Muscle layer of duodenum (tissue), 2 donors: ENCODE measurements around the gene CEP78.

Source experiments
- H3K27ac ChIP-seq: one replicate; pipeline ENCODE4 v1.7.0; 2013; ENCODE audit warnings: mild to moderate bottlenecking, low read length
- H3K27me3 ChIP-seq: one replicate; pipeline ENCODE4 v1.7.0; 2013; ENCODE audit warnings: low read depth, mild to moderate bottlenecking, control low read depth, low read length
- H3K36me3 ChIP-seq, 2 donors: one replicate each; pipeline ENCODE4 v1.7.0; 2013; ENCODE audit warnings: low read length in 2 of 2, control low read depth in 1 of 2, mild to moderate bottlenecking in 1 of 2; ENCODE audit not compliant: insufficient read depth in 2 of 2, control insufficient read depth in 1 of 2
- H3K4me1 ChIP-seq, 2 donors: one replicate each; pipeline ENCODE4 v1.7.0; 2013; ENCODE audit warnings: low read length in 2 of 2, mild to moderate bottlenecking in 2 of 2, control low read depth in 1 of 2, moderate library complexity in 1 of 2; ENCODE audit not compliant: insufficient read depth in 2 of 2, control insufficient read depth in 1 of 2
- H3K4me3 ChIP-seq, 2 donors: one replicate each; pipeline ENCODE4 v1.7.0; 2013; ENCODE audit warnings: low read length in 2 of 2, low read depth in 1 of 2, mild to moderate bottlenecking in 1 of 2
- H3K9me3 ChIP-seq, 2 donors: one replicate each; pipeline ENCODE4 v1.7.0; 2013; ENCODE audit warnings: low read length in 2 of 2, control low read depth in 1 of 2, mild to moderate bottlenecking in 1 of 2; ENCODE audit not compliant: control insufficient read depth in 1 of 2
- donor health status: healthy.

CEP78 gene

GRCh38 chr9:78296893-78297671, 61.2 kb downstream of the CEP78 start, which contains the start of gene PSAT1:
Gene PSAT1, plus strand, starts transcription at chr9:78297125. Its CDS starts 86 bp downstream, at chr9:78297211.
- Histone ChIP-seq H3K9me3 (no peaks in the 10 kb centered on the region), H3K27me3 (no peaks in the 10 kb centered on the region), H3K4me1 (peaks cover 0 to 28% of the 10 kb centered on the region in 2 donors), H3K27ac (no peak within 1 kb of the TSS), H3K4me3 (peak within 1 kb of the TSS; percentile 67 to 93), H3K36me3 (peaks cover 0 to 4% of the 10 kb centered on the region in 2 donors)

GRCh38 chr9:78297672-78297961, 61.7 kb downstream of the CEP78 start:
- Histone ChIP-seq H3K4me1 (peaks cover 0 to 28% of the 10 kb centered on the region in 2 donors), H3K27ac (no peak overlapping the region), H3K36me3 (peaks cover 0 to 5% of the 10 kb centered on the region in 2 donors), H3K27me3 (no peaks in the 10 kb centered on the region), H3K9me3 (no peaks in the 10 kb centered on the region), H3K4me3 (peak overlapping the region; percentile 67 to 93)

DNA sequence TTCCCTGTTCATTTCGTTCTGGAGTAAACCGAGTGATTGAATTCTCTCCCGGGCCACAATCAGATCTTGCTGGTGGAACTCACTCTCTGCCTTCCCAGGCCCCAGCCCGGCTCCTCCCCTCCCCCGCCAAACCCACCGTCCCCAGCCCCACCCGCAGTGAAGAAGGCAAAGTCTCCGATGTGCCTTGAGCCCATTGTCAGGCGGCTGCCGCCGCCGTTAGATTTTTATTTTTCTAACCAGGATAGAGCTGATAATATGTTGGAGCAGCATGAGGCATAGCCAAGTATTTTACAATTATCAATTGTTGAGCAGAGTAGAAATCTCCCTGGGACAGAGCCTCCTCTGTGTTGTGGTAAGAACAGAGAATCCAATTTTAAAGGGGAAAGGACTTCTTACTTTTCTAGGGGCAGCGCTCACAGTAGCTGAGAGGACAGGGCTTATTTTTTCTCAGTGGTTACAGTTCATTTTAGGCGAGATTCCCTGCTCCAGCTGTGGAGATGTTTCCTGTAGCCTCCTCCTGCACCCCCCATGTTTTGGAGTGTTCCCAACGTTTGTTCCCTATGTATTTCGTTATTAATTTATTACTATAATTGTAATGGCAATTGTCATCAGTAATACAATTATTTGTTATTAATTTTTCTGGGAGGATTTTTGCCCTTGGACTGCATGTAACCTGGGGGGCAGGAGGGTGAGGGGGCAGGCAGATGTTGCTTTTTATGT, 62.3 kb downstream of the CEP78 start:
- Histone ChIP-seq H3K27me3 (no peaks in the 10 kb centered on the region), H3K4me3 (peak overlapping the region; percentile 67 to 93), H3K9me3 (no peaks in the 10 kb centered on the region), H3K27ac (no peak overlapping the region), H3K4me1 (peaks cover 0 to 28% of the 10 kb centered on the region in 2 donors), H3K36me3 (peaks cover 0 to 5% of the 10 kb centered on the region in 2 donors)

DNA sequence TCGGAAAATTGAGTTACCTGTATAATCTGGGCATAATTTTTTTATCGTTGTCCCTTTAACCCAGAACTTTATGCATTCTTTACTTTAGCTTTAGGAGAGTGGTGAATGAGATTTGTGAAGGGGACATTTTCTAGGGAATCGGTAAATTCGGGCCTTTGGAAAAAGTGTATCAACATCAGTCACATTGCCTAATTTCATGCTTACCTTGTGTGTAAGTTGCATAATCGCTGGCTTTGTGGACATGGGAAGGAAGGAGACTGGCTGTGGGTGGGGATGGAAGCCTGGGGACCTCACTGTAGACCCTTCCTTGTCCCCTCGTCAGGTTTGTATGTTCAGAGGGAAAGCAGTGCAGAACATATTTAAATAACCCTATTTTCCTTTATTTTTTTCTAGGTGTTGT, 64.3 kb downstream of the CEP78 start:
- Histone ChIP-seq H3K27ac (no peak overlapping the region), H3K36me3 (peaks cover 0 to 5% of the 10 kb centered on the region in 2 donors), H3K4me1 (peaks cover 0 to 28% of the 10 kb centered on the region in 2 donors), H3K4me3 (no peak overlapping the region), H3K9me3 (no peaks in the 10 kb centered on the region), H3K27me3 (no peaks in the 10 kb centered on the region)

DNA sequence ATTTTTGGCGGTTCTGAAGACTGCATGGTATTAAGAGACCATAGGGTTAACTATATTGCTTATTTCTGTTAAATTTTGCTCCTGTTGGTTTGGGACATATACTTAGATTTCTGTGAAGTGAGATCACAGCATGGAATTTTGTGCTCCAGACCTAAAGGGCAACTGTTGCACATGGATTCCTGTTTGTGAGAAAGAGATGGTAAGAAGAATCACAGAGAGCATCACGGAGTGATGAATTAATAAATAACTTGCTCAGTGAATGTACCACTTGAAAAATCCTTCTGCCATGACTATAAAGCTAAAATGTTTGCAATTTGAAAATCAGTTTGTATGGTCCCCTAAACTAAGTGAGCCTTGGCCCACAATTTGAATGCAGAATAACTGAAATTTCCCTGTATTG, 65.6 kb downstream of the CEP78 start:
- H3K4me3 ChIP-seq = no peak overlapping the region
- H3K27ac ChIP-seq = no peak overlapping the region
- peaks cover 0 to 18% of the 10 kb centered on the region in 2 donors for H3K4me1 ChIP-seq
- peaks cover 0 to 5% of the 10 kb centered on the region in 2 donors for H3K36me3 ChIP-seq
- H3K27me3 ChIP-seq = no peaks in the 10 kb centered on the region
- H3K9me3 ChIP-seq = no peaks in the 10 kb centered on the region

DNA sequence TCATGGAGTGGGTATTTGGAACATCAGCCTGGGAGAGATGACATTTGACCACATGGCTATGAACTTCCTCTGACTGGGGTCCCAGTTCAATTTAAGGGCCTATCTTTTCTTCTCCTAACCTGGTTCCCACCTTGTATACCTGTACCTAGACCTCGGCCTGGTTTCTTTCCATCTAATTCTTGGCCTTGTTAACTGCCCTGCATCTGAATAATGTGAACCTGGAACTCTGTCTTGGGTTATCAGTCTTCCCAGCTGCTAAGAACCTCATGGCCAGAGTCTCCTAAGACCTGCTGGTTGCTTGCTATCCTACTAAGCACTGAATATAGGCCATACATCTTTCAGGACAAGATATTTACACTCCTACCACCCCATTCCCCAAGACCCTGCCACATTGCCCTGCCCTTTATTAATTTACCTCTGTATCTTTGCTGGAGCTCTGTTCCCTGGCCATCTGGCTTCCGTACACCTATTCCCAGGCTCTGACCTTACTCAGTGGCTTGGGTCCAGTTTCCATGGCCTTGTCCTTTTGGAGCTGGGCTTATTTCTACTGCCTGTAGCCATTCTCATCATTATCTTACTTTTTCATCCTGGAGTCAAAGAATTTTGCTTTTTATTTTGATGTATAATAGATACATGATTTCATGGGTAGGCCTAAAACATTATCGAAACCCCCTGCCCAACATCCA, 67.6 kb downstream of the CEP78 start:
- H3K4me3 ChIP-seq = no peak overlapping the region
- H3K27ac ChIP-seq = no peak overlapping the region

DNA sequence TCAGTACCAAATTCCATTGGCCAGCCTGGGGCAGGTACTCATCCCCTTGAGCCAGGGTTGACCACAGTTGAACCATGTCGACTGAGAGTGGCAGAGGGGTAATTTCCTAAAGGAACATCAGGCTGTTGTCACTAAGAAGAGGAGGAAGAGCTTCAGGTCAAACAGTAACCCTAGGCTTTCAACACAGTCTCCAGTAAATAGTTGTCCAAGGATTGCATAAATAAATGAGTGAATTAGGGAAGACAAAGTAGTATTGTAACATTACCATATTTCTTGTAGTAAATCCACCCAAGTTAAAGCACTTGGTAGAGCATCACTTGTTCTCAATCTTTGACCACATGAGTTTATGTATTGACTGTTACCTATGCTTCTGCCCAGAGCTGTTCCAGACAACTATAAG, 68.5 kb downstream of the CEP78 start:
- Histone ChIP-seq H3K36me3 (peaks cover 0 to 5% of the 10 kb centered on the region in 2 donors), H3K27ac (no peak overlapping the region), H3K9me3 (no peaks in the 10 kb centered on the region), H3K4me1 (no peaks in the 10 kb centered on the region), H3K27me3 (no peaks in the 10 kb centered on the region), H3K4me3 (no peak overlapping the region)

More for the DNA sequence above, 67.6 kb downstream of the CEP78 start:
- H3K9me3 ChIP-seq = no peaks in the 10 kb centered on the region
- peaks cover 0 to under 1% of the 10 kb centered on the region in 2 donors for H3K4me1 ChIP-seq
- no peaks in the 10 kb centered on the region for H3K27me3 ChIP-seq
- peaks cover 0 to 5% of the 10 kb centered on the region in 2 donors for H3K36me3 ChIP-seq

DNA sequence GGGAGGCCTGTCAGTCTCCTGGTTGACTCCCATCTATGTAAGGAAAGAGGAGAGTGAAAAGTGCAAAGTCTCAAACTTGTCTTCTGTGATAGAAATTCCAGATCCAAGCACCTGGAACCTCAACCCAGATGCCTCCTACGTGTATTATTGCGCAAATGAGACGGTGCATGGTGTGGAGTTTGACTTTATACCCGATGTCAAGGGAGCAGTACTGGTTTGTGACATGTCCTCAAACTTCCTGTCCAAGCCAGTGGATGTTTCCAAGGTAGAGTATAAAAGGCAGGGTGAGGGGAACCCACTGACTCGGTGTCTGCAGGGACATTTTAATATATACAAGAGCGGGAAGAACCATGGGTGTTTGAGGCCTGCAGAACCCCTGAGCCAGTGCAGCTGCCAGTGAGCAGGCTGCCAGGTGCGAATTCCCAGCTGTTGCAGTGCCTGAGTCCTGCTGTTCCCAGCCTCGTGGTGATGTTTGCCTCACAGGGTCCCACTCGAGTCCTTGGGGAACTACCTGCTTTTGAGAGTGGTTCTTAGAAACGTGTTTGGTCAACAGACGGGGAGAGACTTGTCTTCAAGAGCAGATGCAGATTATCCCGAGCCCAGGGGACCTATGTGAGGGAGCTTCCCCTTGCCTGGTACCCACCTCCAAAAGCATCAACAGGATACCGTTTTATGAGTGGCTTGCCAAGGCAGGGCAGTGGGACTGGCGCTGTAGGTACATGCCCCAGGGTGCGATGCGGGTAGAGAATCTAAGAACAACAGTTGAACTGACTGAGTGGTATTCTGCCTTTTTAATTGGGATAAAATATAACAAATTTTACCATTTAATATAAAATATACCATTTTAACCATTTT, 70.6 kb downstream of the CEP78 start:
- Histone ChIP-seq H3K4me1 (no peaks in the 10 kb centered on the region), H3K27ac (no peak overlapping the region), H3K36me3 (peaks cover 4 to 5% of the 10 kb centered on the region in 2 donors), H3K27me3 (no peaks in the 10 kb centered on the region), H3K9me3 (no peaks in the 10 kb centered on the region), H3K4me3 (no peak overlapping the region)

DNA sequence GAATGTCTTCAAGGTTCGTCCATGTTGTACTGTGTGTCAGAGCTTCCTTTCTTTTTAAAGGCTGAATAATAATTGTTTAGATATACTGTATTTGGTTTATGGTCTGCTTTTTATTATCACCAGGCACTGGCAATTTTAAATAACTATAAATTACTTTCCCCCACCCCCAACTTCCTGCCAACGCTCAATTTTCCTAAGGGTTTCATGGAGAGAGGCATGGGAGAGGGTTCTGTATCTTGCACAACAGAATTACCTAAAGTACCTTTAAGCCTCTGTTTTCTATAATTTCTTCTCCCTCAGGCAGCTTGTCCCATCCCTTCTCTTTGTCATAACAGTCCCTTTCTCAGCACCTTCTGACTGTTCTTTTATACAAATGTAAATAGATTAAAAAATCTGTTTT, 71.5 kb downstream of the CEP78 start:
- H3K27ac ChIP-seq = no peak overlapping the region
- no peaks in the 10 kb centered on the region for H3K27me3 ChIP-seq
- peaks cover 0 to 4% of the 10 kb centered on the region in 2 donors for H3K36me3 ChIP-seq
- no peaks in the 10 kb centered on the region for H3K4me1 ChIP-seq
- H3K9me3 ChIP-seq = no peaks in the 10 kb centered on the region
- H3K4me3 ChIP-seq = no peak overlapping the region

GRCh38 chr9:78309066-78309465, 73.2 kb downstream of the CEP78 start:
- H3K9me3 ChIP-seq = no peaks in the 10 kb centered on the region
- H3K4me1 ChIP-seq = no peaks in the 10 kb centered on the region
- H3K4me3 ChIP-seq = no peak overlapping the region
- peaks cover 0 to 4% of the 10 kb centered on the region in 2 donors for H3K36me3 ChIP-seq
- H3K27me3 ChIP-seq = no peaks in the 10 kb centered on the region
- H3K27ac ChIP-seq = no peak overlapping the region
